ENCODE data around the gene SSUH2.

DNA sequence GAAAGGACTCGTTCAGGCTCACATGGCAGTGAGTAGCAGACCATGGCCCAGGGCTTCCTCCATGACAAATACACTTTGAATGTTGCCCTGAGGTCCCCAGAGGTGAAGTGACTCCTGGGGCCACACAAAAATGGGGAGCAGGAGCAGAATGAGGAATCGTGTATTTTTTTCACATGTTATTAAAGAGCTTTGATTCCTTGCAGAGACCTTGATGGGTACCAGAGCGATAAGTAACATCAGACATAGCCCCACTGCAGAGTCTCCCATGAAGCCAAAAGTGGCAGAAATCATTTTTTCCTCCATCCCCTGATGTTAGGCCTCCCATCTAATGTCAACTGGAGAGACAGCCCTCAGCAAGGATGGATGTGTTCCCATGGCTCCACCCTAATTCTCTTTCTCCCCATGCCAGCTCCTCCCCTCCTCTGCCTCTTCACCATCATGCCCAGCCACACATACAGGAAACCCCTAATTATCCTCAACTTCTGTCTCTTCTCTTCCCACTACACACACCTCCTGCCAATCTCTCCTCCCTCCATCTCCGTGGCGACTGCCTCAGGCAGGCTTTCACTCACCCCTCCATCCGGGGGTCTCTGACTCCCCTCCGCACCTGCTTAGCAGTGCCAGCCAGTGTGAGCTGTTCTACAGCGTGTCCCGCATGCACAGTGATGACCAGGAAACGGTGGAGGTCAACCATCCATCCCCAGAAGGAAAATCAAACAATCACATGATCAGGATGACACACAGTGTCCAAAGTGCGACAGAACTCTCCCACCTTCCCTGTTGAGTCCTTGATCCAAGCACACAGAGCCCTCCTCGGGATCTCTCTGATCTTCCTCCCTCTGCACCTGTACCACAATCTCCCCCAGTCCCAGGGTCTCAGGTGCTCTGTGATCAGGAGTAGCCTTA, 7.1 kb upstream of the SSUH2 start:
- TF ChIP-seq CTCF (IDR thresholded peaks at IDR 0.05) (no peak), POLR2A (IDR thresholded peaks at IDR 0.05) (no peak)
